Muscle layer of colon (tissue), 2 donors: ENCODE measurements around the gene CXCR6.

ENCODE experiments used
- H3K27ac ChIP-seq: one replicate; pipeline ENCODE4 v1.7.0; 2013; ENCODE audit warnings: low read depth, mild to moderate bottlenecking, low read length, moderate library complexity
- H3K27me3 ChIP-seq, 2 donors: one replicate each; pipeline ENCODE4 v1.7.0; 2013; ENCODE audit warnings: low read length in 2 of 2, mild to moderate bottlenecking in 2 of 2; ENCODE audit not compliant: insufficient read depth in 2 of 2, control insufficient read depth in 1 of 2
- H3K36me3 ChIP-seq: one replicate; pipeline ENCODE4 v1.7.0; 2013; ENCODE audit warnings: mild to moderate bottlenecking, low read length; ENCODE audit not compliant: insufficient read depth
- H3K4me1 ChIP-seq: one replicate; pipeline ENCODE4 v1.7.0; 2013; ENCODE audit warnings: mild to moderate bottlenecking, low read length; ENCODE audit not compliant: insufficient read depth
- H3K4me3 ChIP-seq, 2 donors: one replicate each; pipeline ENCODE4 v1.7.0; 2013; ENCODE audit warnings: low read length in 2 of 2, low read depth in 1 of 2, mild to moderate bottlenecking in 1 of 2, moderate library complexity in 1 of 2
- H3K9ac ChIP-seq: one replicate; pipeline ENCODE4 v1.7.0; 2013; ENCODE audit warnings: low read length
- H3K9me3 ChIP-seq: one replicate; pipeline ENCODE4 v1.7.0; 2013; ENCODE audit warnings: mild to moderate bottlenecking, low read length
- donor health status: abdominal sarcoma.
- donor health status: Adenocarcinoma of cecum.

CXCR6 gene

DNA sequence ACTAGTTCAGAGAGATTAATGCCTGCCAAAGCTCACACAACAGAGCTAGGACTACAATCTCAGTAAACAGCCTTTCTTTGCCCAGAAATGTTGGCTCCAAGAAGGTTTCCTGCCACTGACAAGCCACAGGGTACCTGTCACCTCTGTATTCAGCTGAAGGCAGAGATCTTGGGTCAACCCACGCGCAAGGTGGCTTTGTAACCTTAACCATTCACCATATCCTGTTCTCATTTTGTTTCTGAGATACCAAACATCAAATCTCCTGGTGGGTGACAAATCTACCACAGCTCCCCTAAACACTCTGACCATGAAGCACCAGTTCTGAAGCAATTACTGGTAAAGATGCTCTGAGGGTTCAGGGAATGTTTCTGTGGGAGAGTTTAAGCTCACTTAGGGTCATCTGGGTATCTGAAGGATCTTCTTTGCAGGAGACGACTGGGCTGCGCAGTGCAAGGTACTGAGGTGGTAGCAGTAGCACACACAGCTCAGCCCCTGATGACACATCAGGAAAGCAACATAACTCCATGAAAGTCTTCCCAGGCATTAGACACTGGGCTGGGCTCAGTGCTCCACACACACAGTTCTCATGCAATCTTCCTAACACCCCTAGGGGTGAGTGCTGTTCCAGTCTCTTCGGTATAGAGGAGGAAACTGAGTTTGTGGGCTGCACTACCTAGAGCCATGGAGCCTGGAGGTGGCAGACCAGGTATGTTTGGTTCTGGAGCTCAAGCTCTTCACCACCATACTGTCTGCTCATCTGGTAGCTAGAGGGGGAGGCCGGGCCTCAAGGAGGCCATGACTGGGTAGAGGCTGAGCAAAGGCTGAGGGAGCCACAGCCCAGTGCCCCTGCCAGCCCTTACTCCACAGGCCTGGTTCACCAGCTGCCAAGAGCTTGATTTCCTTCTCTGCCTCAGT, 7.7 kb downstream of the CXCR6 start:
- H3K9ac ChIP-seq, result no peak overlapping the region
- no peaks in the 10 kb centered on the region for H3K9me3 ChIP-seq
- no peak overlapping the region for H3K27ac ChIP-seq
- H3K4me3 ChIP-seq, result no peak overlapping the region
- no peaks in the 10 kb centered on the region for H3K27me3 ChIP-seq
- peaks cover 91% of the 10 kb centered on the region for H3K36me3 ChIP-seq
- peaks cover 30% of the 10 kb centered on the region for H3K4me1 ChIP-seq

- Histone ChIP-seq H3K36me3 (peaks cover 88% of the 10 kb centered on the region), H3K27ac (no peak overlapping the region), H3K9ac (no peak overlapping the region), H3K27me3 (no peaks in the 10 kb centered on the region), H3K4me3 (no peak overlapping the region), H3K4me1 (peaks cover 30% of the 10 kb centered on the region), H3K9me3 (no peaks in the 10 kb centered on the region)
Observed at GRCh38 chr3:45951946-45952345, 8.7 kb downstream of the CXCR6 start.

DNA sequence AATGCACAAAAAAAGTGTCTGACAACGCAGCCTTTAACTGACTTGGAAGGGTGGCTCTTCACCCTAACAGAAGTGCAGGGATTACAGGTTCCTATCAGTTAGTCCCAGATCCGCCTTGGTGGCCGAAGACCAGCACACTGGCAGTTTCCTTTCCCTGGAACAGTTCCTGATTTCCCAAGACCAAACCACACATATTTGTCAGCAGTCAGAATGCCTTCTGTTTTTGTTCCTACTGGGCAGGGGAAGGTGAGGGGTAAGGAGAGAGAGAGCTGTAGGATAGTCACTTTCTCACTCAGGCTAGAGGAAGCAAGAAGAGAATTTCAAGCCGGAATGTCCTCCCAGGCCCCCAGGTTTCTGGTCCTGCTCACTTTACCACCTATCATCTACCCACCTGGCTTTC, 9.2 kb downstream of the CXCR6 start:
- Histone ChIP-seq H3K36me3 (peaks cover 88% of the 10 kb centered on the region), H3K27ac (no peak overlapping the region), H3K9me3 (no peaks in the 10 kb centered on the region), H3K27me3 (no peaks in the 10 kb centered on the region), H3K4me3 (no peak overlapping the region), H3K9ac (no peak overlapping the region), H3K4me1 (peaks cover 26% of the 10 kb centered on the region)

- H3K27ac ChIP-seq, result no peak overlapping the region
- peaks cover 96% of the 10 kb centered on the region for H3K36me3 ChIP-seq
Observed at GRCh38 chr3:45953536-45953935, 10.3 kb downstream of the CXCR6 start.

DNA sequence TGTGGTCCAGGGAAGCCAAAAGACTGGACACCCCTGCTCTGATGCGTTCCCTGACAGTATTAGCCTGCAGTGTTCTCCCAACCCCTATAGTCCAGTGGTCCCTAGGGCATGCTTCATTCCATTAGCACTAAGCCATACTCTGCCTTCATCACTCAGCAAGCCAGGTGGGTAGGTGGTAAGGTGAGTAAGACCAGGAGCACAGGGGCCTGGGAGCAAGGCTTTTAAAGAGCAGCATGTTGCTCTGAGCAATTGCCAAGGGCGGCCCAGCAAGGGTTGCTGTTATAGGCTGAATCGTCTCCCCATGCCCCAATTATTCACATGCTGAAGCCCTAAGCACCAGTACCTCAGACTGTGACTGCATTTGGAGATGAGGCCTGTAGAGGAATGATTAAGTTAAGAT, 11.0 kb downstream of the CXCR6 start:
- no peak overlapping the region for H3K4me3 ChIP-seq
- no peak overlapping the region for H3K9ac ChIP-seq
- H3K36me3 ChIP-seq, result peaks cover 97% of the 10 kb centered on the region
- peaks cover 14% of the 10 kb centered on the region for H3K4me1 ChIP-seq
- no peaks in the 10 kb centered on the region for H3K27me3 ChIP-seq
- H3K9me3 ChIP-seq, result no peaks in the 10 kb centered on the region
- H3K27ac ChIP-seq, result no peak overlapping the region

More at GRCh38 chr3:45953536-45953935, 10.3 kb downstream of the CXCR6 start:
- H3K4me3 ChIP-seq, result no peak overlapping the region
- H3K27me3 ChIP-seq, result no peaks in the 10 kb centered on the region
- no peaks in the 10 kb centered on the region for H3K9me3 ChIP-seq
- no peak overlapping the region for H3K9ac ChIP-seq
- H3K4me1 ChIP-seq, result peaks cover 17% of the 10 kb centered on the region

- Histone ChIP-seq H3K27me3 (no peaks in the 10 kb centered on the region), H3K9me3 (no peaks in the 10 kb centered on the region), H3K36me3 (peaks cover 97% of the 10 kb centered on the region), H3K27ac (no peak overlapping the region), H3K4me3 (no peak overlapping the region), H3K9ac (no peak overlapping the region), H3K4me1 (peaks cover 12% of the 10 kb centered on the region)
Observed at GRCh38 chr3:45955017-45955647, 11.9 kb downstream of the CXCR6 start.

GRCh38 chr3:45955706-45956105, 12.4 kb downstream of the CXCR6 start:
- no peak overlapping the region for H3K9ac ChIP-seq
- no peaks in the 10 kb centered on the region for H3K9me3 ChIP-seq
- H3K36me3 ChIP-seq, result peaks cover 97% of the 10 kb centered on the region
- no peak overlapping the region for H3K4me3 ChIP-seq
- peaks cover 8% of the 10 kb centered on the region for H3K4me1 ChIP-seq
- H3K27ac ChIP-seq, result no peak overlapping the region
- no peaks in the 10 kb centered on the region for H3K27me3 ChIP-seq

- Histone ChIP-seq H3K27me3 (no peaks in the 10 kb centered on the region), H3K9ac (no peak overlapping the region), H3K4me1 (peaks cover 5% of the 10 kb centered on the region), H3K36me3 (peaks cover 95% of the 10 kb centered on the region), H3K4me3 (no peak overlapping the region), H3K9me3 (no peaks in the 10 kb centered on the region), H3K27ac (no peak overlapping the region)
Observed at GRCh38 chr3:45957586-45957985, 14.3 kb downstream of the CXCR6 start.

DNA sequence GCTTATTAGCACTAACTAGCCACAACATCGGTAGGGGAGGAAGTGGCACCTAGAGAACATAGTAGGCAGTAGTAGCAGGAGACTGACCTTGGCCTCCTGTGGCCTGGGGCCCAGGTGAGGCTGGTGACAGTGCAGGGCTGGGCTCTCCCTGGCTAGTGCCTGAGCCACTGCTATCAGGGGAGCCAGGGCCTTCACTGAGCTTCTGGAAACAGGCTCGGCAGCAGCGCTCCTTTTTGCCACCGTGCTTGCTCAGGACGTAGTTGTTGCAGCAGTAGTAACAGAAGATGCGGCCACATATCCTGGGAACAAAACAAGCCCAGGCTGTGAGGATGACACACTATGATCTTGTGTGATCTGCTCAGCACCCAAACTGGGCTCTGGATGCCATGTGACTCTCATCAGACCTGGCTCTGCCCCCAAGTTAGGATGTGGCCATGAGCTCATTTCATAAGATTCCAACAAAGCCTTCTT, 15.1 kb downstream of the CXCR6 start:
- Histone ChIP-seq H3K4me3 (no peak overlapping the region), H3K9ac (no peak overlapping the region), H3K36me3 (peaks cover 95% of the 10 kb centered on the region), H3K9me3 (no peaks in the 10 kb centered on the region), H3K27me3 (no peaks in the 10 kb centered on the region), H3K27ac (peak overlapping the region; percentile 40), H3K4me1 (peaks cover 5% of the 10 kb centered on the region)

- Histone ChIP-seq H3K4me1 (peaks cover 5% of the 10 kb centered on the region), H3K27me3 (no peaks in the 10 kb centered on the region), H3K4me3 (no peak overlapping the region), H3K9me3 (no peaks in the 10 kb centered on the region), H3K27ac (no peak overlapping the region), H3K36me3 (peaks cover 95% of the 10 kb centered on the region), H3K9ac (no peak overlapping the region)
Observed at GRCh38 chr3:45959201-45959600, 15.9 kb downstream of the CXCR6 start.

- H3K36me3 ChIP-seq, result peaks cover 95% of the 10 kb centered on the region
- no peak overlapping the region for H3K4me3 ChIP-seq
- no peak overlapping the region for H3K9ac ChIP-seq
Observed at GRCh38 chr3:45960289-45960688, 17.0 kb downstream of the CXCR6 start.

More at GRCh38 chr3:45960289-45960688, 17.0 kb downstream of the CXCR6 start:
- H3K4me1 ChIP-seq, result peaks cover 5% of the 10 kb centered on the region
- H3K27ac ChIP-seq, result no peak overlapping the region
- no peaks in the 10 kb centered on the region for H3K9me3 ChIP-seq
- H3K27me3 ChIP-seq, result no peaks in the 10 kb centered on the region
